ENCODE measurements around the gene POLG. TPM values are rescaled to one million over a fixed set of nuclear protein-coding genes. Genes with fewer than 3 reads are reported as not detected.

Gene POLG
- total RNA-seq, 1 donor from 2014 or later = 50.3 TPM

DNA sequence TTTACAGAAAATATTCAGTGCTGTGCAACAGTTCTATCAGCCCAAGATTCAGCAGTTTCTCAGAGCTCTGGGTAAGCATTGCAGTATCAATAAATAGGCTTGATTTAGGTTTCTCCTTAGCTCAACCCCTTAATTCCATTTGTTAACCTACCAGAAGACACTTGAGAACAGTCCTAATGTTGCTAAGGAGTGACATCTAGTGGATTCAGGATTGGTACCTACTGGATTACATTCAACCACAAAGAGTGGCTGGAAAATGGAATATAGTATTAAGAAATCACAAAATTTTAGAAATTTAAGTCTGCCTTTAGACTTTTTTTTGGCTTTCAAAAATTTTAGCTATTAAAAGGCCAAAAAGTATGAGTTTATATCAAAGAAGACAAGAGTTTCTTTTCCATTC is 34.7 kb downstream of the POLG start:
- no peaks in the 10 kb centered on the region for H3K36me3 ChIP-seq
- H3K4me3 ChIP-seq = no peak overlapping the region
- TF ChIP-seq POLR2A (IDR thresholded peaks at IDR 0.05) = no peak
- TF ChIP-seq, protein P1, sequence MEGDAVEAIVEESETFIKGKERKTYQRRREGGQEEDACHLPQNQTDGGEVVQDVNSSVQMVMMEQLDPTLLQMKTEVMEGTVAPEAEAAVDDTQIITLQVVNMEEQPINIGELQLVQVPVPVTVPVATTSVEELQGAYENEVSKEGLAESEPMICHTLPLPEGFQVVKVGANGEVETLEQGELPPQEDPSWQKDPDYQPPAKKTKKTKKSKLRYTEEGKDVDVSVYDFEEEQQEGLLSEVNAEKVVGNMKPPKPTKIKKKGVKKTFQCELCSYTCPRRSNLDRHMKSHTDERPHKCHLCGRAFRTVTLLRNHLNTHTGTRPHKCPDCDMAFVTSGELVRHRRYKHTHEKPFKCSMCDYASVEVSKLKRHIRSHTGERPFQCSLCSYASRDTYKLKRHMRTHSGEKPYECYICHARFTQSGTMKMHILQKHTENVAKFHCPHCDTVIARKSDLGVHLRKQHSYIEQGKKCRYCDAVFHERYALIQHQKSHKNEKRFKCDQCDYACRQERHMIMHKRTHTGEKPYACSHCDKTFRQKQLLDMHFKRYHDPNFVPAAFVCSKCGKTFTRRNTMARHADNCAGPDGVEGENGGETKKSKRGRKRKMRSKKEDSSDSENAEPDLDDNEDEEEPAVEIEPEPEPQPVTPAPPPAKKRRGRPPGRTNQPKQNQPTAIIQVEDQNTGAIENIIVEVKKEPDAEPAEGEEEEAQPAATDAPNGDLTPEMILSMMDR (IDR thresholded peaks at IDR 0.05) = no peak
- no peak for TF ChIP-seq POLR2AphosphoS5 (IDR thresholded peaks at IDR 0.05; ENCODE audit: insufficient read depth in 1 of 2, low read depth in 1 of 2)
- H3K27ac ChIP-seq = no peak overlapping the region
- DNase-seq (ENCODE audit: extremely low spot score in 2 of 2) = no peak
- no peaks in the 10 kb centered on the region for H3K27me3 ChIP-seq
- intact Hi-C loops (cut with DNase I) = no loop called here
- H3K9me3 ChIP-seq = no peaks in the 10 kb centered on the region
- H3K4me1 ChIP-seq = no peaks in the 10 kb centered on the region

DNA sequence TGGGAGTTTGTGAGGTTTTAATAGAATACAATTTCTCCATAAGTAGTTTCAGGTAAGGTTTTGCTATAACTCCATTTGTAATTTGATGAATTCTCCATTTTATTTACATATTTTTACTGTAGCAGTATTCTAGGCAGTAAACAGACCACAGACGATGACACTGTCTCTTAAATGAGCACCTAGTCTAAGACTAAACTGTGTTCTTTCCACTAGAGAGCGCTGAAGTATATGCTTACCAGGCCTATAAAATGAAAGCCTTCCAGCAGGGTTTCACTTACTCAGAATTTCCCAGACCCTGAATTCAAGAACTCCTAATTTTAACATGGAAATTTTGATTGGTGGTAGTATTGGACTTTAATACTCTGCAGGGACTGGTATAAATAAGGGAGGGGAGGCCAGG is 41.6 kb downstream of the POLG start:
- intact Hi-C loops (cut with DNase I) = no loop called here
- H3K4me1 ChIP-seq = no peaks in the 10 kb centered on the region
- TF ChIP-seq POLR2A (IDR thresholded peaks at IDR 0.05) = no peak
- TF ChIP-seq, protein P1 (IDR thresholded peaks at IDR 0.05) = no peak
- H3K4me3 ChIP-seq = no peak overlapping the region
- no peak for DNase-seq (ENCODE audit: extremely low spot score in 2 of 2)
- H3K36me3 ChIP-seq = no peaks in the 10 kb centered on the region
- H3K9me3 ChIP-seq = no peaks in the 10 kb centered on the region
- no peaks in the 10 kb centered on the region for H3K27me3 ChIP-seq
- no peak overlapping the region for H3K27ac ChIP-seq

GRCh38 chr15:89291934-89292438 is 42.6 kb downstream of the POLG start:
- H3K27me3 ChIP-seq = no peaks in the 10 kb centered on the region
- DNase-seq (ENCODE audit: extremely low spot score in 2 of 2) = no peak
- TF ChIP-seq, protein P1 (IDR thresholded peaks at IDR 0.05) = no peak
- no peak for TF ChIP-seq POLR2AphosphoS5 (IDR thresholded peaks at IDR 0.05; ENCODE audit: insufficient read depth in 1 of 2, low read depth in 1 of 2)
- H3K4me3 ChIP-seq = no peak overlapping the region
- H3K4me1 ChIP-seq = no peaks in the 10 kb centered on the region
- H3K36me3 ChIP-seq = no peaks in the 10 kb centered on the region
- no peaks in the 10 kb centered on the region for H3K9me3 ChIP-seq
- H3K27ac ChIP-seq = no peak overlapping the region
- intact Hi-C loops (cut with DNase I) = no loop called here

GRCh38 chr15:89283201-89283600 is 51.4 kb downstream of the POLG start:
- no peak overlapping the region for H3K4me3 ChIP-seq
- H3K36me3 ChIP-seq = peaks cover 0 to 6% of the 10 kb centered on the region in 2 donors
- no peak for DNase-seq (ENCODE audit: extremely low spot score in 2 of 2)
- H3K27ac ChIP-seq = no peak overlapping the region
- H3K9me3 ChIP-seq = no peaks in the 10 kb centered on the region
- TF ChIP-seq, protein P1 (IDR thresholded peaks at IDR 0.05) = no peak
- TF ChIP-seq POLR2A (IDR thresholded peaks at IDR 0.05) (no peak), POLR2AphosphoS5 (IDR thresholded peaks at IDR 0.05; ENCODE audit: insufficient read depth in 1 of 2, low read depth in 1 of 2) (no peak)
- intact Hi-C loops (cut with DNase I) = no loop called here
- H3K27me3 ChIP-seq = no peaks in the 10 kb centered on the region
- H3K4me1 ChIP-seq = no peaks in the 10 kb centered on the region

DNA sequence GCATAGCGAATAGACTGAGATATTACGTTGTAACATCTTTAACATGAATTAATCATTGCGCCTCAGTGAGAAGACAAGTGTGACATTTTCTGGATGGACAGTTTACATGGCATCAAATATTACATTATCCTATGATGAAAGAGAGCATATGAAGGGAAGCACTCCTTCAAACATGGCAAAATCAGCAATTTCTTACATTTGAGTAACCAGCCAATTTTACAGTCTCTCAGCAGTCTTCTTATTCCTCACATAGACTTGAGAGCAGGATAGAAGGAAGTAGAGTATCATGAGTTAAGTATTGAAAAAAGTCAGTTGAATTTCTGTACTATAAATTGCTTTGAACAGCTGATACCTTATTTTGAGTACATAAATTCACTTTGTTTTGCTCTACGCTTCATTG is 52.0 kb downstream of the POLG start:
- H3K27me3 ChIP-seq = no peaks in the 10 kb centered on the region
- no peaks in the 10 kb centered on the region for H3K4me1 ChIP-seq
- no peak for DNase-seq (ENCODE audit: extremely low spot score in 2 of 2)
- H3K36me3 ChIP-seq = peaks cover 0 to 6% of the 10 kb centered on the region in 2 donors
- intact Hi-C loops (cut with DNase I) = no loop called here
- no peaks in the 10 kb centered on the region for H3K9me3 ChIP-seq
- TF ChIP-seq POLR2AphosphoS5 (IDR thresholded peaks at IDR 0.05; ENCODE audit: insufficient read depth in 1 of 2, low read depth in 1 of 2) (no peak), POLR2A (IDR thresholded peaks at IDR 0.05) (no peak)
- TF ChIP-seq, protein P1 (IDR thresholded peaks at IDR 0.05) = no peak
- H3K4me3 ChIP-seq = no peak overlapping the region
- H3K27ac ChIP-seq = no peak overlapping the region
